ENCODE measurements around the gene CELF3.
"Not testable (repeated sequence)": the region's sequence is repeated elsewhere in the genome, so short reads cannot be mapped to it uniquely, and the experiment has no call there.

CELF3 gene

DNA sequence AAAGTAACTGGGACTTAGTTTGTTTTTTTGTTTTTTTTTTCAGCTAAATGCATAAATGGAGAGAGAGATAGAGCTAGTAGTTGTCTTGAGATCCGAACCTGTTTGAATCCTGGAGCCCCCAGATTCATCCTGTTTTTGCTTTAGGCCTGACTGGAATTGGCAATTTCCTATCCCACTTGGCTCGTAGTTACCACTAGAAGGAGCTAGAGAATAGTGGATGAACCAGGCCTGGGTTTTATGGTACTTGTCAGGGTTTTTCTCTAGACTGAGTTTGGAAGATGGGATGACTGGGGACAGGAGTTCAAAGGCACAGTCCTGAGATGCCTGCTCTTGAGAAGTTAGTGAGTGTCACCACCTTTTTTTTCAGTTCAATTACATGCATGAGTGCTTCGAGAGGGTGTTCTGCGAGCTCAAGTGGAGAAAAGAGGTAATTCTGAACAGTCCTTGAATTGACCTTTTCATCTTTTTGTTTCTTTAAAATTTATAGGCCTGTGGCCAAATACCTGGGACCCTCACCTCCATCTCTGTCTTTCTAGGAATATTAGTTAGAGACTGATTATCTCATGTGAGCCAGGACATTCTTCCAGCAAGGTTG is 23.4 kb downstream of the CELF3 start:
- peak; percentile 61 for DNase-seq

DNA sequence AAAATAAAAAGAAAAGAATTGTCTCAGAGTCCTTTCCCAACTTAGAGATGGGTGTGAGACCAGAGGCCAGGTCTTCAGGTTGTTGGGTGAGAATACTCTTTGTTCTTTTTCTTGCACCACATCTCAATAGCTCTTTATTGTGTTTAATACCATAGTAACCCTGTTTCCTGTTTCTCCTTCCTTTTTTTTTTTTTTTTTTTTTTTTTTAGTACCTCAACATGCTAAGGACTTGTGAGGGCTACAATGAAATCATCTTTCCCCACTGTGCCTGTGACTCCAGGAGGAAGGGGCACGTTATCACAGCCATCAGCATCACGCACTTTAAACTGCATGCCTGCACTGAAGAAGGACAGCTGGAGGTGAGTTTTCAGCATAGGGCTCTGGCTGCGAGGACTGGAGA is 24.4 kb downstream of the CELF3 start:
- DNase-seq, result no peak

DNA sequence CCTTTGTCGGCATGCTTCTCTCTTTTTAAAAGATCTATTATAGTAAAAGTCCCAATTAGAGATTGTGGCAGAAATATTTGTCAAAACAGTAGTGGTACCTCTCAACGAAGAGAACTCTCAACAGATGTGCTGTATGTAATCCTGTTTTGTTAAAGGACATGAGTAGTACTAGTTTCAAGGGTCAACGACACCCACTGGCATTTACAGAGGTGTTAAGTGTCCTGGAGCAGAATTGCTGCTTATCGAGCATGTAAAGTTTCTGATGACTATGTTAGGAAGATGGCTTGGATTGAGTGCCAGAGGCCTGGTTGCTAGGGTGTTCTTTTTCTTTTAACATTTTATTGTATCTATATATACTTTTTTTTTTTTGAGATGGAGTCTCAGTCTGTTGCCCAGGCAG is 27.1 kb downstream of the CELF3 start:
- DNase-seq, result no peak

DNA sequence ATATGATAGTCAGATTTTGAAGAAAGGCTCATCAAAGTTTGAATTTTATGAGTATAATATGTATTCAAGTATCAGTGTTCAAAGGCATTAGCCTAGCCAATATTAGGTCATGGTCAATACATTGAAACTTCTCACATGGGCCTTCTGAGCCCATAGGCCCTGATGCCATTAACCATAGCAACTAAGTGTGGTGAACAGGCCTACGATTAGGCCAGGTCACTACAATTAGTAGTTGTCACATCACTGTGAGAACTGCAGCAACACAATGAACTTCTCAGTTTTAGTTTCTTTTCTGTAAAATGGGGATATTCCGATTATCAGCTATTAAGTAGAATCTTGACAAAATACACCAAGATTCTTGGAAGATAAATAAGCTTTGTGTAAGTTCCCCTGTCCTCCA is 30.0 kb downstream of the CELF3 start:
- no peak for DNase-seq

DNA sequence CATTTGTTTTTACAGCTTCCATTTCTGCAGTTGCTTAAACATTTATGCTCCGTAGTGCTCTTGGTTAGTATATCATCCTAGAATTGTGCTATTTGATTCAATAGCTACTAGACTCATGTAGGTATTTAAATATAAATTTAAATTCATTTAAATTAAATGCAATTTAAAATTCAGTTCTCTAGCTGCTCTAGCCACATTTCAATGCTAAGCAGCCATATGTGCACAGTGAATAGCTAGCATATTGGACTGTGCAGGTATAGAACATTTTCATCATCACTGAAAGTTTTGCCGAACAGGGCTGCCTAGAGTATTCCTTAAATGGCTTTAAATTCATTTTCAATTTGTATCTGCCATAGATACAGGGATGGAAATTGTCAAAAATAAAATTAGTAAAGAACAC is 32.5 kb downstream of the CELF3 start:
- no peak for DNase-seq

DNA sequence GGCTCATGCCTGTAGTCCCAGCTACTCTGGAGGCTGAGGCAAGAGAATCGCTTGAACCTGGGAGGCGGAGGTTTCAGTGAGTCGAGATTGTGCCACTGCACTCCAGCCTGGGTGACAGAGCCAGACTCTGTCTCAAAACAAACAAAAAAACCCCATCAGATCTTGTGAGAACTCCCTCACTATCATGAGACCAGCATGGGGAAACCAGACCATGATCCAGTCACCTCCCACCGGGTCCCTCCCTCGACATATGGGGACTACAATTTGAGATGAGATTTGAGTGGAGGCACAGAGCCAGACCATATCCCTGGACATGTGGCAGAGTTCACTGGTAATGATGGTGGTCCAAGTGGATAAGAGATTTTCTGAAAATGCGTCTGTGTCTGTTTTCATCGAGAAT is 33.7 kb downstream of the CELF3 start:
- not testable (repeated sequence) for DNase-seq

DNA sequence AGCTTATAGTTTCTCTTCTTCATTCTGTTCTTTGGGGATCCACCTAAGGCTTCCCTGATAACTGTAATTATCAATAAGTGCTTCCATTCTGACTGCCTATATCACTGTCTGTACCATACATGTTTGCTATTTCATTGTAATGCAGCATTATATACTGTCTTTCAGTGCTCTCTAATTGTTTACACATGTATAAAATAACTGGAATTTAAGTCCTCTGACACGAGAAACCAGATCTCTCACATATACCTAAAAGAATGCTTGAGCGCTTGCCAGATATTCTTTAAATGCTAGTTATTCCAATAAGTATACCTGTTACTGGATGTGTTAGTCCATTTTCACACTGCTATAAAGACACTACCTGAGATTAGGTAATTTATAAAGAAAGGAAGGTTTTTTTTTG is 34.7 kb downstream of the CELF3 start:
- DNase-seq, result no peak

DNA sequence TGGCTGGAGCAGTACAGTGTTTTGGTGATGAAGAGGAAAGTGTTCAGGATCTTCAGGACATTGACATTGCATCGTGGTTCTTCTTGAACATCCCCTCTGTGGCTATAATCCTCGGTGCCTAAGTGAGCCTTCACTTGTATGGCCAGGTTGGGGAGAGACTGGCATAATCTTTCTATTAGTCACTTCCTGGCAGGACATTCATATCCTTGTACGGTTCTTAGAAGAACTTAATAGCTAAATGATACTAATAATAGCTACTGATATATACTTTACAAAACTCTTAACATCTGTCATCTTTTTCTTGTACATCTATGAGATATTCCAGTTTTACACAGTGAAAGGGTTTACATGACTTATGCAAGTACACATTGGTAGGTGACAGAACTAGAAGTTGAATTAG is 35.8 kb downstream of the CELF3 start:
- DNase-seq, result no peak

DNA sequence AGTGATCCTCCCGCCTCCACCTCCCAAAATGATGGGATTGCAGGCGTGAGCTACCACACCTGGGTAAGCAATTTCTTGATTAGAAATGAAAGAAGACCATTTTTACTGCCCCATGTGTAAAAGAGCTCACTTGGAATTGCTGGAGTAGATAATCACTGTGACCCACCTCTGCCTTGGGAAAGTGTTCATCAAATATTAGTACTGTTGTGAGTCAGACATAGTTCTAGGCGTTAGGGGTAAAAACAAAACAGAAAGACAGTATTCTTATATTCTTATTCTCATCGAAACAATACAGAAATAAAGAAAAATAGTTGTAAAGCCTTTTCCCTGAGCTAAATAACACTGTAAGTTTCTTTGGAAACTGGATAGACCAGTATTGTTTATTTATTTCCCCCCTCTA is 36.2 kb downstream of the CELF3 start:
- no peak for DNase-seq

DNA sequence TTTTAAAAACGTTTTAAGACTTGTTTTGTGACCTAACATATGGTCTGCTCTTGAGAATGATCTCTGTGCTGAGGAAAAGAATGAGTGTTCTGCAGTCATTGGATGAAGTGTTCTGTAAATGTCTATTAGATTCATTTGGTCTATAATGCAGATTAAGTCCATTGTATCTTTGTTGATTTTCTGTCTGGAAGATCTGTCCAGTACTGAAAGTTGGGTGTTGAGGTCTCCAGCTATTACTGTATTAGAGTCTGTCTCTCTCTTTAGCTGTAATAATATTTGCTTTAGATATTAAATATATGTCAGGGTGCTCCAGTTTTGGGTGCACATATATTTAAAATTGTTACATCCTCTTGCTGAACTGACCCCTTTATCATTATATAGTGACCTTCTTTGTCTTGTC is 43.2 kb downstream of the CELF3 start:
- no peak for DNase-seq

DNA sequence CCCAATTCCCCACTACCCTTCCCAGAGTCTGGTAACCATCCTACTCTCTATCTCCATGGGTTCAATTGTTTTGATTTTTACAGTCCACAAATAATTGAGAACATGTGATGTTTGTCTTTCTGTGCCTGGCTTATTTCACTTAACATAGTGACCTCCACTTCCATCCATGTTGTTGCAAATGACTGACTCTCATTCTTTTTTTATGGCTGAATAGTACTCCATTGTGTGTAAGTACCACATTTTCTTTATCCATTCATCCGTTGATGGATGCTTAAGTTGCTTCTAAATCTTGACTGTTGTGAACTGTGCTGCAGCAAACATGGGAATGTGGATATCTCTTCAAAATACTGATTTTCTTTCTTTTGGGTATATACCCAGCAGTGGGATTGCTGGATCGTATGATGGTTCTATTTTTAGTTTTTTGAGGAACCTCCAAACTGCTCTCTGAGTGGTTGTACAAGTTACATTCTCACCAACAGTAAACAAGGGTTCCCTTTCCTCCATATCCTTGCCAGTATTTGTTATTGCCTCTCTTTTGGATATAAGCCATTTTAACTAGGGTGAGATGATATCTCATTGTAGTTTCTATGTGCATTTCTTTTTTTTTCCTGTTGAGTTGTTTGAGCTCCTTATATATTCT is 46.4 kb downstream of the CELF3 start:
- not testable (repeated sequence) for DNase-seq

DNA sequence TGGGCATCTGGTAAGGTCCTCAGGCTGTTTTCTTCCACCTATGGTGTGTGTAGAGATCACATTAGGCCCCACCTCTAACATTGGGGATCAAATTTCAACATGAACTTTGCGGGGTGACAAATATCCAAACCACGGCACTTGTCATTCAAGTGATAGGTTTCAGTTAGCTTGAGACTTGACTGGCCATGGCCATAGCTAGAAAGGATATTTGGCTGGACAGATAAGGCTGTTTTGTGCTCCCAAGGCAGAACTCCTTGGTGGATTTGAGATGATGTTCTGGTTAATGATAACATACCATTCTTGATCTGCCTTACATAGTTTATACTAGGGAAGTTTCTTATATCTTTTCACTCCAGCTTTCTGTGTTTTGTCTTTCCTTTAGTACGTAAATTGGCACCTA is 48.5 kb downstream of the CELF3 start:
- DNase-seq, result no peak

DNA sequence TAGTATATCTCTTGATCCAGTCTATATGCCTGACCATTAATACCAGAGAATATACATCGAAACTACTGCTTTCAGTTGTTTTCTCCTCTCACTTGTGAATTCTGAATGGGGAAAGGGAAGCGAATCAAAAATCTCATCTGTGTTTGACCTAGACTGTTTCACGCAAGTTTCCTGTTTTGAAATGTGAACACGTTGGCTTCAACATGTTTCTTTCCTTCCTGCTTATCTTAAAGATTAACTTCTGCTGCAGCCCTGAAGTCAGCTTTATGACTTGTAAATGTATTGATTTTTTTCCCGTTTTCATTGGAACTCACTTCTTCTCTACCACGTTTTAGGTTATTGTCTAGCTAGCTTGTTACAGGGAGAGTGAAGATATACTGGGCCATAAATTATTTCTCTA is 54.9 kb downstream of the CELF3 start:
- no peak for DNase-seq

DNA sequence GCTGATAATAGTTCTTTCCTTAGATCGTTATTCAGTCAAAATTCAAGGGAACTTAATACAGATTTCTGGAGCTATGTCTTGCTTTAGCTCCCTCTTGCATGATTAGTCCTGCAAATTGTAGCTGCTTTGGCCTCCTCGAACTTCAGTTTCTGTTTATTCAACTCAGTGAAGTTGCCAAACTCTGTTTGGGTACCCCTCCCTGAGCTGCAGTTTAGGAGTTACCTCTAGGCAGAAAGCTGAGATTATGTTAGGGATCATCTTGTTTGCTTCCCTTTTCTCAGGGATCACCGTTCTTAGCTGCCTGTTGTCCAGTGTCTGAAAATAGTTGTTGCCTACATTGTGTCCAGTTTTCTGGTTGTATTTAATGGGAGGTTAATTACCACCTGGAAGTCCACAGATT is 61.2 kb downstream of the CELF3 start:
- DNase-seq, result no peak

DNA sequence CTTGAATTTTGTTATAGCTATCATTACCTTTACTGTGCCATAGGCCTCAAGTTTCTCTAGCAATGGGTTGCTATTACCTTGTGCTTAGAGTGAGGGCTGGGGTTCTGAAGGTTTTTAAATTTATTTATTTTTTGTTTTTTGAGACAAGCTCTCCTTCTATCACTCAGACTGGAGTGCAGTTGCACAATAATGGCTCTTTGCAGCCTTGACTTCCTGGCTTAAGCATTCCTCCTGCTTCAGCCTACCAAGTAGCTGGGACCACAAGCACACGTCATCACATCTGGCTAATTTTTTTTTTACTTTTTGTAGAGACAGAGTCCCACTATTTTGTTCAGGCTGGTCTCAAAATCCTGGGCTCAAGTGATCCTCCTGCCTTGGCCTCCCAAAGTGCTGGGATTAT is 63.2 kb downstream of the CELF3 start:
- DNase-seq, result no peak

All from NCI-H2171 treated with DMSO at 0.1 percent for 48 hours (cell line).